C4-2B (cell line): ENCODE results near the gene MOB2.

Experiments
- ZFX ChIP-seq: fragments of 450-650 bp; IDR thresholded peaks from 2 replicates; pipeline ENCODE4 v1.6.1; 2017
- TF ChIP-seq, protein P1 (sequence below): fragments of 450-650 bp; conservative IDR thresholded peaks from 2 replicates; pipeline ENCODE4 v1.5.1; 2017; ENCODE audit warnings: mild to moderate bottlenecking

- TF ChIP-seq, protein P1, sequence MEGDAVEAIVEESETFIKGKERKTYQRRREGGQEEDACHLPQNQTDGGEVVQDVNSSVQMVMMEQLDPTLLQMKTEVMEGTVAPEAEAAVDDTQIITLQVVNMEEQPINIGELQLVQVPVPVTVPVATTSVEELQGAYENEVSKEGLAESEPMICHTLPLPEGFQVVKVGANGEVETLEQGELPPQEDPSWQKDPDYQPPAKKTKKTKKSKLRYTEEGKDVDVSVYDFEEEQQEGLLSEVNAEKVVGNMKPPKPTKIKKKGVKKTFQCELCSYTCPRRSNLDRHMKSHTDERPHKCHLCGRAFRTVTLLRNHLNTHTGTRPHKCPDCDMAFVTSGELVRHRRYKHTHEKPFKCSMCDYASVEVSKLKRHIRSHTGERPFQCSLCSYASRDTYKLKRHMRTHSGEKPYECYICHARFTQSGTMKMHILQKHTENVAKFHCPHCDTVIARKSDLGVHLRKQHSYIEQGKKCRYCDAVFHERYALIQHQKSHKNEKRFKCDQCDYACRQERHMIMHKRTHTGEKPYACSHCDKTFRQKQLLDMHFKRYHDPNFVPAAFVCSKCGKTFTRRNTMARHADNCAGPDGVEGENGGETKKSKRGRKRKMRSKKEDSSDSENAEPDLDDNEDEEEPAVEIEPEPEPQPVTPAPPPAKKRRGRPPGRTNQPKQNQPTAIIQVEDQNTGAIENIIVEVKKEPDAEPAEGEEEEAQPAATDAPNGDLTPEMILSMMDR = no peak
- no peak for TF ChIP-seq ZFX
Observed at GRCh38 chr11:1450949-1451710, 35.4 kb downstream of the MOB2 start.
